Left lung (tissue), 10 donors: ENCODE results near the gene HGFAC. TPM values are rescaled to one million over a fixed set of nuclear protein-coding genes. Genes with fewer than 3 reads are reported as not detected.

Experiments used
- ATAC-seq: fragments of 200-7000 bp; cut with Tn5 transposase; one replicate; pipeline ENCODE4 v1.9.1; 2020; ENCODE audit warnings: moderate library complexity
- DNase-seq, 4 donors: peaks; one replicate each; pipeline ENCODE4 v3.0.0-alpha.2; 2013 to 2020
- H3K27ac ChIP-seq, 2 donors: fragments of 200-600 bp; sonication (generic) in 1 of 2; one replicate each; pipeline versions ENCODE4 v1.5.0 to v1.8.0; 2020 to 2021
- H3K27me3 ChIP-seq, 2 donors: fragments of 200-600 bp; sonication (generic) in 1 of 2; one replicate each; pipeline versions ENCODE4 v1.5.0 to v1.8.0; 2020 to 2021
- H3K36me3 ChIP-seq, 2 donors: fragments of 200-600 bp; sonication (generic) in 1 of 2; one replicate each; pipeline versions ENCODE4 v1.5.0 to v1.8.0; 2020 to 2021
- H3K4me1 ChIP-seq, 2 donors: fragments of 200-600 bp; one replicate each; pipeline ENCODE4 v1.8.0; 2021
- H3K4me3 ChIP-seq, 2 donors: fragments of 200-600 bp; sonication (generic) in 1 of 2; one replicate each; pipeline versions ENCODE4 v1.5.0 to v1.8.0; 2020 to 2021; ENCODE audit warnings: mild to moderate bottlenecking in 1 of 2
- H3K9me3 ChIP-seq, 2 donors: fragments of 200-600 bp; sonication (generic) in 1 of 2; one replicate each; pipeline versions ENCODE4 v1.5.0 to v1.8.0; 2020 to 2021
- intact Hi-C, 2 donors: fragments of 100-400 bp; cut with DNase I; formaldehyde crosslinking; loops; one replicate each; pipeline versions ENCODE4 v1.11.2 to v1.14.2; 2022
- polyA plus RNA-seq, 6 donors: library from polyadenylated mRNA; unstranded; fragments of 120-200 nt; gene quantifications; one replicate each; pipeline ENCODE4 v1.2.1, GENCODE V29; 2013; ENCODE audit not compliant: insufficient read length in 6 of 6
- total RNA-seq, 2 donors: library from RNA; stranded (reverse); fragmentation: NEBNext Ultra II Directional; extraction: Animal tissue kit (Norgen Biotek cat#: 25700); gene quantifications; one replicate each; pipeline ENCODE4 v1.2.1, GENCODE V29; 2021
- TF ChIP-seq, protein P1 (sequence below), 2 donors: fragments of 200-600 bp; sonication (generic) in 1 of 2; IDR thresholded peaks; one replicate each; pipeline versions ENCODE4 v1.5.0 to v1.8.0; 2021; ENCODE audit warnings: antibody characterized with exemption in 2 of 2
- donor health status: DM: no; HTN: yes; CAD: no.
- donor health status: DM: no; HTN: no; CAD: no.

HGFAC gene
- total and polyA plus RNA-seq, 8 donors, result 0.32 to 1.5 (median 0.72) TPM; not detected in 1

DNA sequence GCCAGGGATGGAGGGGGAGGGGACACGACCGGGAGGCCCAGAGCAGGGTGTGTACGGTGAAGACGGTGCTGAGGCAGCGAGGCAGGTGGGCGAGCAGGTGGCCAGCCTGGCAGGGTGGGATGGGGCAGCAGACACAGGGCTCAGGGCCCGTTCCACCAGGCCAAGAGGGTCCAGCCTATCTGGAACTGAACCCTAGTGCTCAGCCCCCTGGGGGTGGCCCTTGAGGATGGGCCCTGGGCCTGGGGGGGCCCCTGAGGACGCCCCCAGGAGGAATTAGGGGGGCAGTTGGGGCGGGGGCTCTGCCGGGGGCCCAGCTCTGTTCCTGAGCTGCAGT, 3.0 kb upstream of the HGFAC start:
- no peaks in the 10 kb centered on the region for H3K36me3 ChIP-seq
- peaks cover 0 to 12% of the 10 kb centered on the region in 2 donors for H3K27me3 ChIP-seq

DNA sequence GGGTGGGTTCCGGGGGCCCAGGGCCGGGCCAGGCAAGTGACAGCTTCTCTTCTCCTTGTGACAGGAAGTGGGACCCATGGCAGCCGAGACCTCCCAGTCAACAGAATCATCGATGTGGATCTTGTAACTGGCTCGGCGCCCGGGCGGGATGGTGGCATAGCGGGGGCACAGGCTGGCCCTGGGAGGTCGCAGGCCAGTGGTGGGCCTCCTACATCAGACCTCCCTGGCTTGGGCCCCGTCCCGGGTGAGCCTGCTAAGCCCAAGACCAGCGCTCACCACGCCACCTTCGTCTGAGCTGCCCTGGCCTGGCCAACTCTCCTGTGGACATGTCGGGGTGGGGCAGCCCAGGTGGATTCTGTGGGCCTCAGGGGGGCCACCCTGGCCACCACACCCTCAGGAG, 2.4 kb upstream of the HGFAC start:
- Histone ChIP-seq H3K27me3 (peaks cover 0 to 16% of the 10 kb centered on the region in 2 donors), H3K36me3 (no peaks in the 10 kb centered on the region), H3K4me3 (no peak overlapping the region), H3K27ac (no peak overlapping the region), H3K4me1 (peaks cover 6 to 8% of the 10 kb centered on the region in 2 donors), H3K9me3 (no peaks in the 10 kb centered on the region)
- no peak for ATAC-seq
- TF ChIP-seq, protein P1, sequence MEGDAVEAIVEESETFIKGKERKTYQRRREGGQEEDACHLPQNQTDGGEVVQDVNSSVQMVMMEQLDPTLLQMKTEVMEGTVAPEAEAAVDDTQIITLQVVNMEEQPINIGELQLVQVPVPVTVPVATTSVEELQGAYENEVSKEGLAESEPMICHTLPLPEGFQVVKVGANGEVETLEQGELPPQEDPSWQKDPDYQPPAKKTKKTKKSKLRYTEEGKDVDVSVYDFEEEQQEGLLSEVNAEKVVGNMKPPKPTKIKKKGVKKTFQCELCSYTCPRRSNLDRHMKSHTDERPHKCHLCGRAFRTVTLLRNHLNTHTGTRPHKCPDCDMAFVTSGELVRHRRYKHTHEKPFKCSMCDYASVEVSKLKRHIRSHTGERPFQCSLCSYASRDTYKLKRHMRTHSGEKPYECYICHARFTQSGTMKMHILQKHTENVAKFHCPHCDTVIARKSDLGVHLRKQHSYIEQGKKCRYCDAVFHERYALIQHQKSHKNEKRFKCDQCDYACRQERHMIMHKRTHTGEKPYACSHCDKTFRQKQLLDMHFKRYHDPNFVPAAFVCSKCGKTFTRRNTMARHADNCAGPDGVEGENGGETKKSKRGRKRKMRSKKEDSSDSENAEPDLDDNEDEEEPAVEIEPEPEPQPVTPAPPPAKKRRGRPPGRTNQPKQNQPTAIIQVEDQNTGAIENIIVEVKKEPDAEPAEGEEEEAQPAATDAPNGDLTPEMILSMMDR (IDR thresholded peaks at IDR 0.05), result no peak
- peak in 1 of 4 donors; percentile 75 for DNase-seq
- intact Hi-C loops, result no loop called here

More for the DNA sequence above, 3.0 kb upstream of the HGFAC start:
- no peak overlapping the region for H3K27ac ChIP-seq
- ATAC-seq (no peak), DNase-seq (no peak)
- peaks cover 6 to 8% of the 10 kb centered on the region in 2 donors for H3K4me1 ChIP-seq
- TF ChIP-seq, protein P1 (IDR thresholded peaks at IDR 0.05), result no peak
- H3K9me3 ChIP-seq, result no peaks in the 10 kb centered on the region
- H3K4me3 ChIP-seq, result no peak overlapping the region
- intact Hi-C loops, result no loop called here

DNA sequence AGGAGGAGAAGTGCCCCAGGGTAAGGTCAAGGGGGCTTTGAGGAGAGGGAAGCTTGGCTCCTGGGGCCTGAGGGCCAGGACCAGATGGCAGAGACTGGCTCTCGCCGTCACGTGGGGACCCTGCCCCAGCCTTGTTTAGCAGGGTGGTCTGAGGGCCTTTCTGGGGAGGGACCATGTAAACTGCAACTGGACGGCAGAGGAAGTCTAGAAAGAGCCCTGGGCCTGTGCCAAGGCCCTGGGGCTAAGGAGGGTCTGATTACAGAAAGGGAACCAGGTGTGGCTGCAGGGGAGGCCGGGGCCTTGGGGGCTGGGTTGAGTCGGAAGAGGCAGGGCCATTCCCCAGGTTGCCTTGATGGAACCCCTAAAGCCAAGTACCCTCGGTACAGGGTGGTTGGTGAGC, 1.8 kb upstream of the HGFAC start:
- Histone ChIP-seq H3K4me1 (peaks cover 6 to 8% of the 10 kb centered on the region in 2 donors), H3K36me3 (no peaks in the 10 kb centered on the region), H3K27ac (no peak overlapping the region), H3K9me3 (no peaks in the 10 kb centered on the region), H3K4me3 (no peak overlapping the region), H3K27me3 (peaks cover 0 to 23% of the 10 kb centered on the region in 2 donors)
- ATAC-seq (no peak), DNase-seq (peak in 1 of 4 donors; percentile 52)
- intact Hi-C loops, result loop anchor here in 1 of 2 donors (10.0 kb wide), 1 partner anchor 245 kb away; no protein-coding TSS in a partner anchor
- TF ChIP-seq, protein P1 (IDR thresholded peaks at IDR 0.05), result no peak

DNA sequence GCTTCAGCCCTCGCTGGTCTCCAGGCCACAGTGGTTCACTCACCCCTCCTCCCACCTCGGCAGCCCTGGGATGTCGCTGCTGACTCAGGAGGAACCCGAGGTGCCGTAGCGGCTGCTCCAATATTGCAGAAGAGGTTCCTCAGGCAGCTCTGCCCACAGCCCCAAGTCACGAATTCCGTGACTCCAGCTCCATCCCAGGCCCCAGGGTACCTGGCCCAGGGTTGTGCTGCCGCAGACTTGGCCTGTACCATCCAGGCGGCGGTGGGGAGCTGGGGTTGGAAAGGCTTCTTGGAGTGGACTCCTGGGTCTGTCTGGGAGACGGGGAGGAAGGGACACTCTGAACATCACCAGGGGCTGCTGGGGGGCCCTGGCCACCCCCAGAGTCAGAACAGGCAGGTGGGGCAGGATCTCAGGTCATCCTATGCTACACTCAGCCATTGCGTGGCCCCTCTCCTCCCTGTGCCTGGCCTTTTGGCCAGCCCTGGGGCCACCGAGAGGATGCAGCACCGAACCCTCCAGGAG, 728 bp upstream of the HGFAC start:
- intact Hi-C loops, result loop anchor here in 1 of 2 donors (10.0 kb wide), 1 partner anchor 246 kb away; no protein-coding TSS in a partner anchor
- Histone ChIP-seq H3K4me3 (no peak overlapping the region), H3K36me3 (no peaks in the 10 kb centered on the region), H3K27me3 (peaks cover 0 to 24% of the 10 kb centered on the region in 2 donors), H3K27ac (no peak overlapping the region), H3K4me1 (peaks cover 6 to 8% of the 10 kb centered on the region in 2 donors), H3K9me3 (no peaks in the 10 kb centered on the region)
- TF ChIP-seq, protein P1 (IDR thresholded peaks at IDR 0.05), result no peak
- no peak for ATAC-seq
- DNase-seq, result peak in 1 of 4 donors; percentile 72

DNA sequence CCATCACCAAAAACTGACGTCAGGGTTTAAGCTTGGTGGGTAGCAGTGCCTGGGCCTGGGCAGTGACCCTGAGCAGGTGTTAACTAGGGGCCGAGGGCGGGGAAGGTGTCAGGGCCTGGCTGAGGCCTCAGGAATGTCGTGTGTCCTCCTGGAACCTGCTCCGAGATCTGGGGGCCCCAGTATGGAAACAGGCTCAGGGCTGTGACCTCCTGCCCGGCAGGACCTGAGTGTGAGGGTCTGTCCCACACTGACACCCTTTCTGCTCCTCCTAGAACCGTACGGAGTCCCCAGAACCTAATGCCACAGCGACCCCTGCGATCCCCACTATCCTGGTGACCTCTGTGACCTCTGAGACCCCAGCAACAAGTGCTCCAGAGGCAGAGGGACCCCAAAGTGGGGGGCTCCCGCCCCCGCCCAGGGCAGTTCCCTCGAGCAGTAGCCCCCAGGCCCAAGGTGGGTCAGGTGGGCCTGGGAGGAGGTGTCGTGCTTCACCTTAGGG, 741 bp downstream of the HGFAC start:
- no peaks in the 10 kb centered on the region for H3K36me3 ChIP-seq
- peaks cover 0 to 24% of the 10 kb centered on the region in 2 donors for H3K27me3 ChIP-seq
- ATAC-seq (no peak), DNase-seq (no peak)
- no peak overlapping the region for H3K27ac ChIP-seq
- TF ChIP-seq, protein P1 (IDR thresholded peaks at IDR 0.05), result no peak
- no peaks in the 10 kb centered on the region for H3K9me3 ChIP-seq
- intact Hi-C loops, result loop anchor here in 1 of 2 donors (2.0 to 10.0 kb wide), 2 partner anchors 96 to 248 kb away; no protein-coding TSS in a partner anchor
- H3K4me3 ChIP-seq, result no peak overlapping the region
- H3K4me1 ChIP-seq, result no peaks in the 10 kb centered on the region
